Immature natural killer cell (primary cell): Measurements from ENCODE around the gene XAGE3. TPM values are rescaled to one million over a fixed set of nuclear protein-coding genes. Genes with fewer than 3 reads are reported as not detected.

Experiments used
- polyA plus RNA-seq, 3 donors: library from polyadenylated mRNA; unstranded; fragments of 300-500 nt; fragmentation: Illumina TruSeq; gene quantifications; one replicate each; pipeline ENCODE4 v1.2.3, GENCODE V29; 2021

Gene XAGE3
- polyA plus RNA-seq, 3 donors from 2014 or later = not detected

Other genes starting within 250 kb of the XAGE3 start
- gene SSX7, start 213.2 kb downstream of the XAGE3 start, polyA plus RNA-seq = not detected
- gene SSX2, start 160.9 kb downstream of the XAGE3 start, polyA plus RNA-seq = not detected
- not detected for gene SSX2B, start 116.8 kb downstream of the XAGE3 start, polyA plus RNA-seq
- not detected for gene SPANXN5, start 70.7 kb downstream of the XAGE3 start, polyA plus RNA-seq
- not detected for gene XAGE5, start 56.8 kb downstream of the XAGE3 start, polyA plus RNA-seq
- 10 to 100 TPM in 1 of 3 donors, 1 to 10 TPM in 2; 3.0 to 12.2 (median 6.9) TPM for gene FAM156B, start 29.2 kb upstream of the XAGE3 start, polyA plus RNA-seq
- gene FAM156A, start 90.4 kb upstream of the XAGE3 start, polyA plus RNA-seq = 1 to 10 TPM; 4.6 to 6.4 (median 5.6) TPM
- not detected for gene GPR173, start 180.7 kb upstream of the XAGE3 start, polyA plus RNA-seq
- gene TSPYL2, start 214.3 kb upstream of the XAGE3 start, polyA plus RNA-seq = 10 to 100 TPM in 1 of 3 donors, 1 to 10 TPM in 2; 3.0 to 10.8 (median 8.4) TPM
- gene KANTR, start 226.1 kb upstream of the XAGE3 start, polyA plus RNA-seq = 1 to 10 TPM in 1 of 3 donors, under 1 TPM in 1, not detected in 1; 0.56 to 2.3 TPM